ENCODE results near the gene NECTIN2.

GRCh38 chr19:44931541-44931940 lies 85.4 kb downstream of the NECTIN2 start:
- TF ChIP-seq POLR2AphosphoS5 (IDR thresholded peaks at IDR 0.05; ENCODE audit: low read depth, low read length) (no peak), POLR2A (IDR thresholded peaks at IDR 0.05; ENCODE audit: low read depth, low read length) (no peak), TAF1 (IDR thresholded peaks at IDR 0.05; ENCODE audit: borderline replicate concordance, low read depth, low read length) (no peak)
